NCI-H446 treated with DMSO at 0.1 percent for 48 hours (cell line): Measurements from ENCODE around the gene ATXN7L1.

Experiments used
- DNase-seq: peaks from one replicate; lab custom pipeline; 2025; lab: John Stamatoyannopoulos, UW

The ATXN7L1 gene

GRCh38 chr7:105580022-105580740 lies 296.2 kb downstream of the ATXN7L1 start:
- DNase-seq = no peak

- no peak for DNase-seq
These were observed 297.9 kb downstream of the ATXN7L1 start for GRCh38 chr7:105578496-105578895.

- no peak for DNase-seq
These were observed 299.1 kb downstream of the ATXN7L1 start for GRCh38 chr7:105577251-105577650.

- no peak for DNase-seq
These were observed 304.5 kb downstream of the ATXN7L1 start for GRCh38 chr7:105571891-105572290.

GRCh38 chr7:105567821-105568220 lies 308.6 kb downstream of the ATXN7L1 start:
- DNase-seq = no peak

- DNase-seq = no peak
These were observed 309.4 kb downstream of the ATXN7L1 start for GRCh38 chr7:105567024-105567423.

GRCh38 chr7:105565190-105565589 lies 311.2 kb downstream of the ATXN7L1 start:
- DNase-seq = no peak

- DNase-seq = no peak
These were observed 316.5 kb downstream of the ATXN7L1 start for GRCh38 chr7:105559926-105560325.
